Kidney (tissue), 14 donors: ENCODE measurements around the gene GJA4. TPM values are rescaled to one million over a fixed set of nuclear protein-coding genes. Genes with fewer than 3 reads are reported as not detected.

ENCODE experiments used
- DNase-seq, 5 donors: peaks; one replicate each; pipeline ENCODE4 v3.0.0-alpha.2; 2013 to 2020
- FAIRE-seq: peaks from 2 replicates; lab custom pipeline; 2012; peaks lifted over from hg19 to GRCh38; lab: Jason Lieb, UNC
- H3K27ac ChIP-seq, 2 donors: one replicate each; pipeline ENCODE4 v1.7.0; 2013; ENCODE audit warnings: low read depth in 2 of 2, low read length in 2 of 2, inconsistent platforms in 1 of 2
- H3K27me3 ChIP-seq: one replicate; pipeline ENCODE4 v1.7.1; 2013; ENCODE audit warnings: low read length, inconsistent platforms; ENCODE audit not compliant: control insufficient read depth, insufficient read depth
- H3K36me3 ChIP-seq, 3 donors: one replicate each; pipeline versions ENCODE4 v1.7.0 to v1.7.1; 2013; ENCODE audit warnings: low read length in 3 of 3, control low read depth in 1 of 3, inconsistent platforms in 1 of 3; ENCODE audit not compliant: insufficient read depth in 3 of 3, control insufficient read depth in 2 of 3
- H3K4me1 ChIP-seq, 3 donors: one replicate each; pipeline versions ENCODE4 v1.7.0 to v1.7.1; 2013; ENCODE audit warnings: low read length in 3 of 3, inconsistent platforms in 1 of 3, low read depth in 1 of 3; ENCODE audit not compliant: control insufficient read depth in 2 of 3, insufficient read depth in 2 of 3
- H3K4me3 ChIP-seq, 3 donors: one replicate each; pipeline versions ENCODE4 v1.7.0 to v1.8.1; 2013; ENCODE audit warnings: low read length in 3 of 3, control low read depth in 1 of 3, inconsistent platforms in 1 of 3
- H3K9ac ChIP-seq, 3 donors: one replicate each; pipeline versions ENCODE4 v1.7.0 to v1.7.1; 2013; ENCODE audit warnings: low read length in 3 of 3, control low read depth in 1 of 3, inconsistent platforms in 1 of 3
- H3K9me3 ChIP-seq, 3 donors: one replicate each; pipeline versions ENCODE4 v1.7.0 to v1.7.1; 2013; ENCODE audit warnings: low read length in 3 of 3, control low read depth in 1 of 3, inconsistent platforms in 1 of 3; ENCODE audit not compliant: control insufficient read depth in 2 of 3, insufficient read depth in 1 of 3
- intact Hi-C: fragments of 100-400 bp; cut with DNase I; formaldehyde crosslinking; loops from one replicate; pipeline ENCODE4 v1.11.1; 2022
- polyA plus RNA-seq: library from polyadenylated mRNA; stranded (reverse); fragments of 350-450 nt; fragmentation: Illumina TruSeq; extraction: RNeasy Lipid Tissue Mini Kit (QIAGEN cat#74804); gene quantifications from one replicate; pipeline ENCODE4 v1.2.3, GENCODE V29; 2014; ENCODE audit warnings: low read depth, low replicate concordance; ENCODE audit not compliant: insufficient read depth
- total RNA-seq: library from RNA; stranded (reverse); fragmentation: NEBNext Ultra II Directional; extraction: Animal tissue kit (Norgen Biotek cat#: 25700); gene quantifications from one replicate; pipeline ENCODE4 v1.2.1, GENCODE V29; 2021
- TF ChIP-seq, protein P1 (sequence below): IDR thresholded peaks from 3 replicates; pipeline ENCODE4 v1.5.1; 2012; ENCODE audit warnings: mild to moderate bottlenecking, moderate library complexity, borderline replicate concordance; ENCODE audit not compliant: insufficient read depth; ENCODE audit errors: extremely low read depth
- donor health status: control.
- donor health status: control.
- donor health status: control.
- donor health status: control.
- donor health status: control.
- donor health status: DM: yes; HTN: yes; CAD: no.
- donor health status: Normal renal cell carcinoma (clear cell type).

Gene GJA4
- total and polyA plus RNA-seq, 2 donors from 2014 or later = 15.6 to 31.9 TPM

DNA sequence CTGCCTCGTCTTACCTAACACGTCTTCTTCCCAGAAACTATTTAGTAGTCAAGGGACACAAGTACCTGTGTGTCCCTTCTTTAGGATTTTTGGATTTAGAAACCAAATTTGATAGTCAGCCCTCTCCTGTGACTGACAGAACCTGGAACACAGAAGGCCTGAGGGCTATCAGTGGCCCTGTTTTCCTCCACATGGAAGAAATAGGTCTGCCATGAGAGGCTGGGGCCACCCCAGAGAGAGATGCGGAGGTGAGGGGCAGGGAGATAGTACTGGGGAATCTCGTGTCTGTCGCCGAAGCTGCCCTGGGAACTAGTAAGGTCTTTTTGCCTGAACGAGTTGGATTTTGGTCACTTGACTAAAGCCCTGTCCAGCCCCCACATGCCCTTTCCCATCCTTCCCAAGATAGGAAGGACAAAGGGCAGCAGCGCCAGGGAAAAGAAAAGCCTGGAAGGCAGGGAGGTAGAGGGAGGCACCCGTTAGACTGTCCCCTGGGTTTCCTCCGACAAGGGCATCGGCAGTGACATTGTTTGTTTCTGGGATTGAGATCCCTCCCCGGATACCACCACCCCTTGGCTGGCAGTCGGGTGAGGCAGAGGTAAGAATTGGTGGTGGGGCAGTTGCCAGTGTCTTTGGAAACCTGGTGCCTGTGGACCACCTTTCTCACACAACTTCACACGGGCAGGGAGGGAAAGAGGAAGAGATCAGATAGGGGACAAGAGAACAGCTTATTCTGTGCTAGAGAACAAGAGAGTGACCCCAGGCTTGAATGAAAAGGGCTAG lies 46.9 kb downstream of the GJA4 start:
- DNase-seq (no peak), FAIRE-seq (no peak)
- H3K4me3 ChIP-seq = no peak overlapping the region
- intact Hi-C loops = loop anchor here (10.0 kb wide), 1 partner anchor 45 kb away; the partner anchor contains the start of gene GJA4
- peak overlapping the region; percentile 11 to 55 for H3K27ac ChIP-seq
- H3K4me1 ChIP-seq = peaks cover 0 to 17% (median 12%) of the 10 kb centered on the region in 3 donors
- TF ChIP-seq, protein P1, sequence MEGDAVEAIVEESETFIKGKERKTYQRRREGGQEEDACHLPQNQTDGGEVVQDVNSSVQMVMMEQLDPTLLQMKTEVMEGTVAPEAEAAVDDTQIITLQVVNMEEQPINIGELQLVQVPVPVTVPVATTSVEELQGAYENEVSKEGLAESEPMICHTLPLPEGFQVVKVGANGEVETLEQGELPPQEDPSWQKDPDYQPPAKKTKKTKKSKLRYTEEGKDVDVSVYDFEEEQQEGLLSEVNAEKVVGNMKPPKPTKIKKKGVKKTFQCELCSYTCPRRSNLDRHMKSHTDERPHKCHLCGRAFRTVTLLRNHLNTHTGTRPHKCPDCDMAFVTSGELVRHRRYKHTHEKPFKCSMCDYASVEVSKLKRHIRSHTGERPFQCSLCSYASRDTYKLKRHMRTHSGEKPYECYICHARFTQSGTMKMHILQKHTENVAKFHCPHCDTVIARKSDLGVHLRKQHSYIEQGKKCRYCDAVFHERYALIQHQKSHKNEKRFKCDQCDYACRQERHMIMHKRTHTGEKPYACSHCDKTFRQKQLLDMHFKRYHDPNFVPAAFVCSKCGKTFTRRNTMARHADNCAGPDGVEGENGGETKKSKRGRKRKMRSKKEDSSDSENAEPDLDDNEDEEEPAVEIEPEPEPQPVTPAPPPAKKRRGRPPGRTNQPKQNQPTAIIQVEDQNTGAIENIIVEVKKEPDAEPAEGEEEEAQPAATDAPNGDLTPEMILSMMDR = no peak
- no peak overlapping the region for H3K9ac ChIP-seq
- H3K9me3 ChIP-seq = no peaks in the 10 kb centered on the region
- no peaks in the 10 kb centered on the region for H3K36me3 ChIP-seq
- no peaks in the 10 kb centered on the region for H3K27me3 ChIP-seq

DNA sequence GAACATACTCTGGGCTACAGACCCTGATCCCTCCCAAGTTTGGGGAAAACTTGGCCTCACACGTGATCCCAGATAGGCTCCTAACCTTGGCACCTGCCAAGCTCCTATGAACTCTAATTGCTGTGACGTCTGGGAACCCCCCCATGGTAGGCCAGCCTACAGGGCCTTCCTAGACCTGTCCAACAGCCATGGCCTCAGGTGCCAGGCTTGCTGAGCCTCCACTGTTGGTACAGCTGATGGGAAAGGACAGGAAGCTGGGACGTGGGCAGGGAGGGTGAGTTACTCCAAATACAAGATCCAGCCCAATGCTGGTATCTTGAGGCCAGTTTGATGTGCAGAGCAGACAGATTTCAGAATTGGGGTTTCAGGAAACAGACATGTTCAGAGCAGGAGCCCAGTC lies 47.6 kb downstream of the GJA4 start:
- TF ChIP-seq, protein P1 = no peak

GRCh38 chr1:34842073-34842472 lies 49.3 kb downstream of the GJA4 start:
- H3K9me3 ChIP-seq = no peaks in the 10 kb centered on the region
- TF ChIP-seq, protein P1 = no peak
- H3K9ac ChIP-seq = no peak overlapping the region
- no peak overlapping the region for H3K4me3 ChIP-seq
- no peaks in the 10 kb centered on the region for H3K27me3 ChIP-seq
- peaks cover 0 to 14% (median 10%) of the 10 kb centered on the region in 3 donors for H3K4me1 ChIP-seq
- H3K36me3 ChIP-seq = no peaks in the 10 kb centered on the region
- DNase-seq = no peak
- intact Hi-C loops = loop anchor here (10.0 kb wide), 1 partner anchor 47 kb away; the partner anchor contains the start of gene GJA4
- no peak for FAIRE-seq
- peak overlapping the region in 1 of 2 donors; percentile 64 for H3K27ac ChIP-seq

More for the DNA sequence above, 47.6 kb downstream of the GJA4 start:
- Histone ChIP-seq H3K4me1 (peaks cover 0 to 18% (median 8%) of the 10 kb centered on the region in 3 donors), H3K9me3 (no peaks in the 10 kb centered on the region), H3K27me3 (no peaks in the 10 kb centered on the region), H3K36me3 (no peaks in the 10 kb centered on the region), H3K4me3 (no peak overlapping the region), H3K27ac (no peak overlapping the region), H3K9ac (no peak overlapping the region)
- no peak for DNase-seq
- intact Hi-C loops = loop anchor here (10.0 kb wide), 1 partner anchor 46 kb away; the partner anchor contains the start of gene GJA4
- no peak for FAIRE-seq
